ENCODE results near the gene MRGPRF.
A peak's percentile ranks its signal among the peaks of the same experiment; 100 is the strongest.

The MRGPRF gene

DNA sequence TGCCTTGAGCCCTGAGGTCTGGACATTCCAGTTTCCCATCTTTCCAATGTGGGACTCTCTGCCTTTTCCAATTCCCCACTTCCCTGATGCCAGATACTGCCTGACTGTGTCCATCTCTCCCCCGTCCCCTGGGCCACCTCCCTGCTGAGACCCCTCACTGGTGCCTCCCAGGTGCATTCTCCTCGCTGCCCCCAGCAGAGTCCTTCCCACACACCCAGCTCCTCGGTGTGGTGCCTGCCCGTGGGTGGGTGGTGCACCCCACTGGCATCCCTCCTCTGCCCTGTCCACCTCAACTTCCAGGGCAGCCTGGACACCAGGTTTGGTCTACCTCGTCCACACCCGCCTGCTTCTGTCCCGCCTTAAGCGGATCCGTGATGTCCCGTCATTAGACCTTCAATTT lies 4.9 kb upstream of the MRGPRF start:
- Histone ChIP-seq H3K9me3 (ENCODE audit: control insufficient read depth, insufficient read depth, low read depth, low read length) (no peaks in the 10 kb centered on the region), H3K27ac (ENCODE audit: extremely low read depth, low read depth, low read length) (no peak overlapping the region), H3K36me3 (ENCODE audit: control insufficient read depth in 2 of 2, insufficient read depth in 1 of 2, low read length in 2 of 2) (no peaks in the 10 kb centered on the region), H3K4me3 (ENCODE audit: low read depth, low read length) (no peak overlapping the region), H3K4me1 (ENCODE audit: control insufficient read depth, insufficient read depth, low read length) (no peaks in the 10 kb centered on the region)
- CTCF ChIA-PET = no interaction called here
- peak; percentile 59 for TF ChIP-seq ZIC2 (tag by site-specific recombination; IDR thresholded peaks at IDR 0.05)
- no peak for TF ChIP-seq ZNF529 (tag by site-specific recombination; IDR thresholded peaks at IDR 0.05; ENCODE audit: insufficient replicate concordance)
- TF ChIP-seq GLIS1 (tag by site-specific recombination; IDR thresholded peaks at IDR 0.05) = peak; percentile 50
- POLR2A ChIA-PET = no interaction called here

DNA sequence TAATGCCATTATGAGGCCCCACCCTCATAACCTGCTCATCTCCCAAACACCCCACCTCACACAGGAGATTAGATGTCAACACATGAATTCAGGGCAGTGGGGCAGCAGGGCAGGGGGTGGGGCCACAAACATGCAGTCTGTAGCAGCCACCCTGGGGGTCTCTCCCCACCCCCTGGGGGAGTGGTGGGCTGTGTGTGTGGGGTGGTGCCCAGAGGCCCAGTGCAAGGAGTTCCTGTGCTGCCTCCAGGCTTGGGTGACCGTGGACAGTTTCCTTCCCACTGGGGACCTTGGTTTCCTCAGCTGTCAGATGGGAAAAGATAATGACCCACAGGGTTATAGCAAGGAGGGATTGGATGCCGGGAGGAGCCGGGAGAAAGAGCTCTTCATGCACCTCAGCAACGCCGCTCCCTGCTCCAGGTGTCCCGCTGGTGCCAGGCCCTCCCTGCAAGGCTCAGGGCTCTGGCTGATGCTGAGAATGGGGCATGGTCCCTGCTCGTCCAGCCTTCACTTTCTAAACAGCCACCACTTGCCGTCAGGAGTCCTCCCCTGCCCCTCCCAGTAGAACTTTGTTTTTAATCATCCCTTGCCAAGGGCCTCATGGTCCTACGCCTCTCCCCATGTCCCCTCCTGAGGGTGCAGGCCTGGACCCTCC lies 2.0 kb upstream of the MRGPRF start:
- H3K27ac ChIP-seq (ENCODE audit: extremely low read depth, low read depth, low read length) = no peak overlapping the region
- H3K36me3 ChIP-seq (ENCODE audit: control insufficient read depth in 2 of 2, insufficient read depth in 1 of 2, low read length in 2 of 2) = no peaks in the 10 kb centered on the region
- no peaks in the 10 kb centered on the region for H3K9me3 ChIP-seq (ENCODE audit: control insufficient read depth, insufficient read depth, low read depth, low read length)
- ChIA-PET CTCF (no interaction called here), POLR2A (no interaction called here)
- no peaks in the 10 kb centered on the region for H3K4me1 ChIP-seq (ENCODE audit: control insufficient read depth, insufficient read depth, low read length)
- no peak overlapping the region for H3K4me3 ChIP-seq (ENCODE audit: low read depth, low read length)
- TF ChIP-seq ZBTB20 (tag by site-specific recombination; IDR thresholded peaks at IDR 0.05) (no peak), ZNF501 (tag by site-specific recombination; IDR thresholded peaks at IDR 0.05) (no peak), GLIS1 (tag by site-specific recombination; IDR thresholded peaks at IDR 0.05) (0 out of 2 replicates have a peak, but pooled peaks have one; percentile 8)

GRCh38 chr11:69014084-69014851 lies 1.2 kb upstream of the MRGPRF start:
- TF ChIP-seq ZIC2 (tag by site-specific recombination; IDR thresholded peaks at IDR 0.05) = peak; percentile 67
- TF ChIP-seq BCL6B (tag by site-specific recombination; IDR thresholded peaks at IDR 0.05) = no peak
- TF ChIP-seq, protein P1, sequence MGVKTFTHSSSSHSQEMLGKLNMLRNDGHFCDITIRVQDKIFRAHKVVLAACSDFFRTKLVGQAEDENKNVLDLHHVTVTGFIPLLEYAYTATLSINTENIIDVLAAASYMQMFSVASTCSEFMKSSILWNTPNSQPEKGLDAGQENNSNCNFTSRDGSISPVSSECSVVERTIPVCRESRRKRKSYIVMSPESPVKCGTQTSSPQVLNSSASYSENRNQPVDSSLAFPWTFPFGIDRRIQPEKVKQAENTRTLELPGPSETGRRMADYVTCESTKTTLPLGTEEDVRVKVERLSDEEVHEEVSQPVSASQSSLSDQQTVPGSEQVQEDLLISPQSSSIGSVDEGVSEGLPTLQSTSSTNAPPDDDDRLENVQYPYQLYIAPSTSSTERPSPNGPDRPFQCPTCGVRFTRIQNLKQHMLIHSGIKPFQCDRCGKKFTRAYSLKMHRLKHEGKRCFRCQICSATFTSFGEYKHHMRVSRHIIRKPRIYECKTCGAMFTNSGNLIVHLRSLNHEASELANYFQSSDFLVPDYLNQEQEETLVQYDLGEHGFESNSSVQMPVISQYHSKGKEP (tag by site-specific recombination; IDR thresholded peaks at IDR 0.05) = no peak
- H3K27ac ChIP-seq (ENCODE audit: extremely low read depth, low read depth, low read length) = no peak overlapping the region
- ChIA-PET POLR2A (no interaction called here), CTCF (no interaction called here)
- H3K4me1 ChIP-seq (ENCODE audit: control insufficient read depth, insufficient read depth, low read length) = no peaks in the 10 kb centered on the region
- no peak overlapping the region for H3K4me3 ChIP-seq (ENCODE audit: low read depth, low read length)
- no peaks in the 10 kb centered on the region for H3K36me3 ChIP-seq (ENCODE audit: control insufficient read depth in 2 of 2, insufficient read depth in 1 of 2, low read length in 2 of 2)
- H3K9me3 ChIP-seq (ENCODE audit: control insufficient read depth, insufficient read depth, low read depth, low read length) = no peaks in the 10 kb centered on the region

GRCh38 chr11:69012092-69013008 lies 696 bp downstream of the MRGPRF start:
- Histone ChIP-seq H3K36me3 (ENCODE audit: control insufficient read depth in 2 of 2, insufficient read depth in 1 of 2, low read length in 2 of 2) (no peaks in the 10 kb centered on the region), H3K4me3 (ENCODE audit: low read depth, low read length) (no peak overlapping the region), H3K27ac (ENCODE audit: extremely low read depth, low read depth, low read length) (no peak overlapping the region), H3K9me3 (ENCODE audit: control insufficient read depth, insufficient read depth, low read depth, low read length) (no peaks in the 10 kb centered on the region), H3K4me1 (ENCODE audit: control insufficient read depth, insufficient read depth, low read length) (no peaks in the 10 kb centered on the region)
- ChIA-PET CTCF (interaction anchor here (0.7 kb wide), 1 partner anchor 875 kb away, joined by 3 read pairs; no protein-coding TSS in a partner anchor), POLR2A (no interaction called here)
- TF ChIP-seq SP7 (tag by site-specific recombination; IDR thresholded peaks at IDR 0.05) (no peak), ZNF341 (tag by site-specific recombination; IDR thresholded peaks at IDR 0.05; ENCODE audit: low read depth) (no peak)
- TF ChIP-seq, protein P2, sequence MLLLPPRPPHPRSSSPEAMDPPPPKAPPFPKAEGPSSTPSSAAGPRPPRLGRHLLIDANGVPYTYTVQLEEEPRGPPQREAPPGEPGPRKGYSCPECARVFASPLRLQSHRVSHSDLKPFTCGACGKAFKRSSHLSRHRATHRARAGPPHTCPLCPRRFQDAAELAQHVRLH (tag by site-specific recombination; IDR thresholded peaks at IDR 0.05) = no peak
